NK-92 (cell line): ENCODE measurements around the gene SENP3.

Experiments
- DNase-seq: peaks from one replicate; lab custom pipeline; 2025; ENCODE audit not compliant: unreplicated experiment; lab: John Stamatoyannopoulos, UW

The SENP3 gene

GRCh38 chr17:7555320-7555948 is 6.3 kb upstream of the SENP3 start:
- no peak for DNase-seq

- DNase-seq = no peak
Observed at GRCh38 chr17:7556627-7557026, 5.1 kb upstream of the SENP3 start.

GRCh38 chr17:7557147-7557764 is 4.5 kb upstream of the SENP3 start:
- no peak for DNase-seq

- DNase-seq = no peak
Observed at GRCh38 chr17:7557775-7558543, 3.8 kb upstream of the SENP3 start.

- DNase-seq = no peak
Observed at GRCh38 chr17:7558544-7559319, 3.0 kb upstream of the SENP3 start, which contains the start of gene TNFSF13. Gene TNFSF13, plus strand, starts transcription at chr17:7558750. Its CDS starts 290 bp downstream, at chr17:7559040.

DNA sequence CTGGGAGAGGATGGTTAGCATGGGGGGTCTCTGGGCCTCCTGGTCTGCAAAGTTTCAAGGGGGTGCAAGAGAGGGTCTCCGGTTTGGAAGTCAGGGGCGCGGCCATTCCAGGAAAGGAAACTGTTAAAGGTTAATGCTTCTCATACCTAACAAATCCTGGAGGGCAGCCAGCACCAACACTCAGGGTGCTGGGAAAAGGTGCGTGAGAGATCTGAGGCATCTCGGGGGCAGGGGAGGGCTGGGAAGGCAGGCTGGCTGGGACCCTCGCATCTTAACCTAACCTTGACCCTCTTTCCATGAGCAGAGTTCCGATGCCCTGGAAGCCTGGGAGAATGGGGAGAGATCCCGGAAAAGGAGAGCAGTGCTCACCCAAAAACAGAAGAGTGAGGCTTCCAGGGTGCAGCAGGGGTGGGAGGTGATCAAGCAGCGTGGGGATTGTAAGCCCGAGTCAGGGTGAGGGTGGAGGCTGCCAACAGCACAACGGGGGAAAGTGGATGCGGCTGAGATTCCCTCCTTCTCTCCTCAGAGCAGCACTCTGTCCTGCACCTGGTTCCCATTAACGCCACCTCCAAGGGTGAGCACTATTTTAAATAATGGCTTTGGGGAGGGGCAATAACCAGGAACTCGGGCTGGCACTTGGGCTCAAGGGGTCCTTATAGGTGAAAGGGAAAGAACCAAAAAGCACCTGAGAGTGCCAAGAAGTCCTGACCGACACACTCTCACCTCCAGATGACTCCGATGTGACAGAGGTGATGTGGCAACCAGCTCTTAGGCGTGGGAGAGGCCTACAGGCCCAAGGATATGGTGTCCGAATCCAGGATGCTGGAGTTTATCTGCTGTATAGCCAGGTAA is 2.2 kb upstream of the SENP3 start:
- DNase-seq = no peak

GRCh38 chr17:7560172-7561027 is 1.3 kb upstream of the SENP3 start:
- no peak for DNase-seq

- DNase-seq = no peak
Observed at GRCh38 chr17:7561028-7561575, 617 bp upstream of the SENP3 start.

- DNase-seq = no peak
Observed at GRCh38 chr17:7562208-7562605, 488 bp downstream of the SENP3 start.

GRCh38 chr17:7563115-7563869 is 1.6 kb downstream of the SENP3 start:
- DNase-seq = no peak

DNA sequence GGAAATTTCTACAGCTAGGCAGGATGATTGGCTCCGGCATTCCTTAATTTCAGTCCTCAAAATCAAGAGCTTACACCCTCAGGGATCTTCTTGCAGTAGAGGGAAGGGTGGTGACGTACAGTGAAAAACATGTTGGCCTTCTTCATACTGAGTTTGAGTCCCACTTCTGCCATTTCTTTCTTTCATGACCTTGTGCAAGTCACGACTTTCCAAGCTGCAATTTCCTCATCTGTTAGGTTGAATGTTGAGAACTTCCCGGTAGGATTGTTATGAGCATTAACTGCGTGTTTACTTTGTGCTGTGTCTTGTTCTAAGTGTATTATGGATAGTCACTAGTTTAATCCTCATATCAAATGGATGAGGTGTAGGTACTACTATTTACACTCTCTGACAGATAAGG is 7.9 kb downstream of the SENP3 start:
- no peak for DNase-seq

- DNase-seq = no peak
Observed at GRCh38 chr17:7570351-7570750, 8.6 kb downstream of the SENP3 start.

- no peak for DNase-seq
Observed at GRCh38 chr17:7572338-7572587, 10.5 kb downstream of the SENP3 start.

DNA sequence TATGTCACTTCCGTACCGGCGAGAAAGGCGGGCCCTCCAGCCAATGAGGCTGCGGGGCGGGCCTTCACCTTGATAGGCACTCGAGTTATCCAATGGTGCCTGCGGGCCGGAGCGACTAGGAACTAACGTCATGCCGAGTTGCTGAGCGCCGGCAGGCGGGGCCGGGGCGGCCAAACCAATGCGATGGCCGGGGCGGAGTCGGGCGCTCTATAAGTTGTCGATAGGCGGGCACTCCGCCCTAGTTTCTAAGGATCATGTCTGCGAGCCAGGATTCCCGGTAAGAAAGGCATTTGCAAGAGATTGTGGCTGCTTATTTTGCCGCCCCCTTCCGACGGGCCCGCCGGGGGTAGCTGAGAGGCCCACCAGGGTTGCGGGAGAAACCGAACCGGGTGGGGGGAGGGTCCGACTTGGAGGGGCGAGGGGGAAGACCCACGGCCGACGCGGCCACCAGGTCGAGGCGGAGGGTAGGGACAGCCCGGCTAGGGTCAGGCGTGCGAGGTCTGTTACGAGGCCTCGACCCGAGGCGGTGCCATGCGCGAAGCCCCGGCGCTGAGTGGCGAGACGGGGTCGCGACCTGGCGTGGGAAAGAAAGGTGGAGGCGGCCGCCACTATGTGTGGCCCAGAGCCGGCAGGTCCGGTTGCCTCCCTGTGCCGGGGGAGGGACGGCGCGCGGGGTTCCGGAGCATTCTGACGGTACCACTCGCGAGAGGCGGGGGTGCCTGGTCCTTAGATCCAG is 11.0 kb downstream of the SENP3 start:
- peak; percentile 94 for DNase-seq

DNA sequence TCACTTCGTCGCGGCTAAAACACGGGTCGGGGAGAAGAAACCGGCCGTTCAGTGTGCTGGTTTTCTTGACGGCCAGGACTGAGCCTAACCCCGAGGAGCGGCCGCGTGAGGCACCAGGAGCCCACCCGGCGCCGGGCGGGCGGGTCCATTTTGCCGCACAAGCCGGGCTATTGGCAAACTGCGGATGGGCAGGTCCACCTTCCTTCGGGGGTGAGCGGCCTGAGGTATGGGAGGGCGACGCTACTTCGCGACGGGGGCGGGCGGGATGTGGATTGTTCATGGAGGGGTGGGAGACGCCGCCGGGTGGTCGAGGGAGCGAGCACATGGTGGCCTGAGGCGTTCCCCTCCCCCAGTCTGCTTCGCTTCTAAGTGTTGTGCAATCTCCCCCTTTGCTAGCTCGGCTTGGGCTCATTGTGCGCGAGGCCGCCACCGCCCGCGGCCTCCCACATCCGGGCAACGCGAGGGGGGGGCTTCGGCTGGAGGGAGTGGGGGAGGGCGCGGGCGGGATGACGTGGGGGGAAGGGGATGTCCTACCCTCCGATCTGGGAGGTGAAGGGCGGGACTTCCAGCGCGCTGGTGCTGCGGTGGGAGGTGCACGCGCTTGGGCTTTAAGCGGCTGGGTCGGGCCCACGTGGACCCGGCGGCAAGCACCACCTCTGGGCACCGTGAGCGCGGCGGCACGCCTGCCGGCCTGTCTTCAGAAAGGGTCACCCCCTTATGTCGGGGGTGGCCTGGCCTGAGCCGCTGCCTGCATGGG is 11.8 kb downstream of the SENP3 start:
- peak; percentile 33 for DNase-seq

DNA sequence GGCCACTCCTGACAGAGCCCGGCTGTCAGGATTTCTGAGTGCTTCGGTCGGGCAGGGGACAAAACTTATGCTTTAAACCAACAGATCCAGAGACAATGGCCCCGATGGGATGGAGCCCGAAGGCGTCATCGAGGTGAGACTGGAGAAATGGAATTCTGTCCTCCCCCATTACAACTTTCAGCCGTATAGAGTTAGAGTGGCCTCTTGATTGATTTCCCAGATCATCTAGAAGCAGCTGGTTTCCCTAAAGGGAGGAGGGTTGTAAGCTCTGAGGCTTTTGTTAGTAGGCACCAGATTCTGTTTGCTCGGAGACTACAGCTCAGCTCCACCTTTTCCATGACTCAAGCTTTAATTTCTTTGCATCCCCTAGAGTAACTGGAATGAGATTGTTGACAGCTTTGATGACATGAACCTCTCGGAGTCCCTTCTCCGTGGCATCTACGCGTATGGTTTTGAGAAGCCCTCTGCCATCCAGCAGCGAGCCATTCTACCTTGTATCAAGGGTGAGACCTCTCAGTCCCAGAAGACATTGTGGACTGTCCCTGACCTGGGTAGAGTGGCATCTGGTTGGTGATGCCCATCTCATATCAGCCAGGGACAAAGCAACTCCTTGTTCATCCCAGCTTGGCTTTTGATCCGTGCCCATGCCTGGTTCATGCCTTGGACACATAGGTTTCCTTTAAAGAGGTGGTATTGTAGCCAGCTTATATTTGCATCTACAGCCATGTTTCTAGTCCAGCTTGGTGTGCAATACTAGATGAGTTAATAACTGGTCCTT is 12.6 kb downstream of the SENP3 start:
- DNase-seq = no peak

GRCh38 chr17:7575481-7575883 is 13.8 kb downstream of the SENP3 start:
- no peak for DNase-seq
